Prostate gland (tissue), 2 donors: ENCODE results near the gene RNF213.

Experiments
- CTCF ChIP-seq, 4 experiments: fragments of 200-600 bp in 2 of 4; fragments of 450-650 bp in 2 of 4; sonication (generic) in 2 of 4; IDR thresholded peaks; 1 replicate in 3 of 4; 2 replicates in 1 of 4; pipeline ENCODE4 v1.5.1; 2016 to 2019; ENCODE audit warnings: antibody characterized with exemption in 4 of 4, mild to moderate bottlenecking in 2 of 4, moderate library complexity in 2 of 4
- POLR2A ChIP-seq: fragments of 450-650 bp; IDR thresholded peaks from one replicate; pipeline ENCODE4 v1.6.1; 2016; ENCODE audit warnings: antibody characterized with exemption, mild to moderate bottlenecking

DNA sequence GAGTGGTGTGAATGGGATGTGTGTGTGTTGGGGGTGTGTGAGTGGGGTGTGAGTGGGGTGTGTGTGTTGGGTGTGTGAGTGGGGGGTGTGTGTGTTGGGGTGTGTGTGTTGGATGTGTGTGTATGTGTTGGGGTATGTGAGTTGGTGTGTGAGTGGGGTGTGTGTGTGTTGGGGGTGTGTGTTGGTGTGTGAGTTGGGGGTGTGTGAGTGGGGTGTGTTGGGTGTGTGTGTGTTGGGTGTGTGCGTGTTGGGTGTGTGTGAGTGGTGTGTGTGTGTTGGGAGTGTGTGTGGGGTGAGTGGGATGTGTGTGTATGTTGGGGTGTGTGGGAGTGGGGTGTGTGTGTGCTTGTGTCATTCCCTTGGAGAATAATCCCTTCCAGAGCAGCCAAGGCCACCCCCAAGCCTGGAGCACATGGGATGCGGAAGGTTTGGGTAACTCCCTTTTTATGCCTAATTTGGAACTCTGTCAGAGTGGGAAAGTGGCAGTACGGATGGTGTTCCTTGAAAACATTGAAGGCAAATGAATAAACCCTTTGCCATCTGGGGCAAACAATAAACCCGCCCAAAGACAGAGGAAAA lies 14.3 kb downstream of the RNF213 start:
- no peak for TF ChIP-seq CTCF (IDR thresholded peaks at IDR 0.05)
- TF ChIP-seq POLR2A, result no peak
